ENCODE measurements around the gene ZNF354C.

Gene ZNF354C

DNA sequence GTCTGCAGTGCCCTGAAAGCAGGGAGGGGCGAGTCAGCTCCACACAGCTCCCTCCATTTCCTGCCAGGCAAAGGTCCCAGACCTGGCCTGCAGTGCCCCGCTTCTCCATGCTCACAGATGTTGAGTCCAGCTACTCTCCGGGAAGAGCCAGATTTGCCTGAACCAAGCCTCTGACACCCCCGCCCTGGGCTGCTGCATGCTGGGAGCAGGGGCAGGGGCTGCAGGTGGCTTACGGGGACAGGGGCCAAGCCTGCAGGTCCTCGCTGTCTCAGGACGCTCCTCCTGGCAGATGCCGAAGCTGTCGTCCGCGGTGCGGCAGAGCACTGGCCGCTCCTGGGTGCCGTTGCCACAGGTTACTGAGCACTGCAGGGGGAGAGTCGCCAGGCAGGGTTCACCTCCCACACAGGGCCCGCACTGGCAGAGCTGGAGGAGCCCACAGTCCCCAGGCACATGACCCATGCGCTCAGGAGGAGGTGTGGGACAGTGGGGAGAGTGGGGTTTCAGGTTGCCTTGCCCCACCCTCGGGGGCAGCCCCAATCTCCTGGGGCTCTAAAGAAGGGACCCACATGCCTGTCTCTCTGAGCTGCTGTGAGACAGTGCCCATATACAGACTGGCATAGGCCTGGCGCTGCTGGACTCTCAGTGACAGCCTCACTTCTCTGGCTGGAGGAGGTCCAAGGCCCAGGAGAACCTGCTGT lies 62.4 kb downstream of the ZNF354C start:
- TF ChIP-seq, protein P1, sequence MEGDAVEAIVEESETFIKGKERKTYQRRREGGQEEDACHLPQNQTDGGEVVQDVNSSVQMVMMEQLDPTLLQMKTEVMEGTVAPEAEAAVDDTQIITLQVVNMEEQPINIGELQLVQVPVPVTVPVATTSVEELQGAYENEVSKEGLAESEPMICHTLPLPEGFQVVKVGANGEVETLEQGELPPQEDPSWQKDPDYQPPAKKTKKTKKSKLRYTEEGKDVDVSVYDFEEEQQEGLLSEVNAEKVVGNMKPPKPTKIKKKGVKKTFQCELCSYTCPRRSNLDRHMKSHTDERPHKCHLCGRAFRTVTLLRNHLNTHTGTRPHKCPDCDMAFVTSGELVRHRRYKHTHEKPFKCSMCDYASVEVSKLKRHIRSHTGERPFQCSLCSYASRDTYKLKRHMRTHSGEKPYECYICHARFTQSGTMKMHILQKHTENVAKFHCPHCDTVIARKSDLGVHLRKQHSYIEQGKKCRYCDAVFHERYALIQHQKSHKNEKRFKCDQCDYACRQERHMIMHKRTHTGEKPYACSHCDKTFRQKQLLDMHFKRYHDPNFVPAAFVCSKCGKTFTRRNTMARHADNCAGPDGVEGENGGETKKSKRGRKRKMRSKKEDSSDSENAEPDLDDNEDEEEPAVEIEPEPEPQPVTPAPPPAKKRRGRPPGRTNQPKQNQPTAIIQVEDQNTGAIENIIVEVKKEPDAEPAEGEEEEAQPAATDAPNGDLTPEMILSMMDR (IDR thresholded peaks at IDR 0.05), result no peak

DNA sequence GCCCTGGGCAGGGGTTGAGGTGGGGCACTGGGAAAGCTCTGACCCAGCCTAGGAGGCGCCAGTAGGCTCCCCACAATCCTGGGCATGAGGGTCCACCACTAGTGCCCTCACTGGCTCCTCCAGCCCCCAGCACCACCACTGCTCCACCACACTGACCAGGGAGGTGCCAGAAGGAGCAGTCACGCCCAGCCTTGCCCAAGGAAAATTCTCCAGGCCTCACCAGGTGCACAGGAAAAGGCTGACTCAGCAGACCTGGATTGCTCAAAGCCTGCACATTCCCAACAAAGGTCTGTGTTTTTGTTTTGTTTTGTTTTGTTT lies 62.9 kb downstream of the ZNF354C start:
- TF ChIP-seq, protein P1 (IDR thresholded peaks at IDR 0.05), result no peak

DNA sequence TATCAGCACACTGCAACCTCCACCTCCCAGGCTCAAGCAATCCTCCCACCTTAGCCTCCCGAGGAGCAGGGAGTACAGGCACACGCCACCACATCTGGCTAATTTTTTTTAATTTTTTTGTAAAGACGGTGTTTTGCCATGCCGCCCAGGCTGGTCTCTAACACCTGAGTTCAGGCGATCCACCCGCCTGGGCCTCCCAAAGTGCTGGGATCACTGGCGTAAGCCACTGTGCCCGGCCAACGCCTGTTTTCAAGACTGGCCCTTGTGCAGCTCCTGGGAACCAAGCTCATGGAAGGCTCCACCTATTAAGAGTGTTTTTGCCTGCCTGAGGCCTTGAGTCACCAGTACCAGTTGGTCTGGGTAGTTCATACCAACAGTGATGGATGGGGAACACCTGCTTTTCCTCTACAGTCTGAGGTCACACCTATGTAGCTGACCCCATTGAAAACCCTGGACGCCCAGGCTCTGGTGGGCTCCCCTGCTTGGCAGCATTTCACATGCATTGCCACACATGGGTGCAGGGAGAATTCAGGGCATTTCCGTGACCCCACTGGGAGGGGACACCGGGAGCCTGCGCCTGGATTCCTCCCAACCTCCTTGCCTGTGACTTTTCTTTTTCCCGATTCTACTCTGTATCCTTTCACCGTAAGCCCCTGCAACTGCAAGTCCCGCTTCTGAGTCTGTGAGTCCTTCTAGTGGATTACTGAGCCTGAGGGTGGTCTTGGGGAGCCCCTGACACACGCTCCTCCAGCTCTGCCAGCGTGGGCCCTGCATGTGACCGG lies 63.5 kb downstream of the ZNF354C start:
- TF ChIP-seq, protein P1 (IDR thresholded peaks at IDR 0.05), result no peak

DNA sequence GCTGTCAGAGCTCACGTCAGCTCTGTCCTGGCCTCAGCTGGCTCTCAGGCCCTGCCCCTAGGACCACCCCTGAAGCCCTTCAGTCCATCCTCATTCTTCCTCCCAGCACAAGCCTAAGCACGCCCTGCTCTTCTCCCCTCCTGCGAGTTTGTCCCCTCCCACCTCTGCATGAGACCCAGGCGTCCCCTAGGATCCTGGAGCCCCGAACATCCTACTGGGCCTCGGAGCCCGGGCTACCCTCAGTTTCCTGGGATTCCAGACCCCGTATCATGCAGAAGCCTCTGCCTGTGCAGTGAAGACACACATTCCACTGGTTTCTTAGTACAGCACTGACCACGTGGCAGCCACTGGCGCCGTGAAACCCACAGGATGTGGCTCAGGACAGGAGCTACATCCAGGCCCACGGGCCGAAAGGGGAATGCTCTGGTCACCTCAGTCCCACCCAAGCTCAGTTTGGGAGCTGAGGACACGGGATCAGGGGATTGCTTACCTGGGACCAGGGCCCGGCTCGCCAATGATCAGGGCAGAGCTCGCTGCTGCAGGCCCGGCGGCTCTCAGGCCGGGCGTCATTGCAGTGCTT lies 64.2 kb downstream of the ZNF354C start:
- TF ChIP-seq, protein P1 (IDR thresholded peaks at IDR 0.05), result no peak

DNA sequence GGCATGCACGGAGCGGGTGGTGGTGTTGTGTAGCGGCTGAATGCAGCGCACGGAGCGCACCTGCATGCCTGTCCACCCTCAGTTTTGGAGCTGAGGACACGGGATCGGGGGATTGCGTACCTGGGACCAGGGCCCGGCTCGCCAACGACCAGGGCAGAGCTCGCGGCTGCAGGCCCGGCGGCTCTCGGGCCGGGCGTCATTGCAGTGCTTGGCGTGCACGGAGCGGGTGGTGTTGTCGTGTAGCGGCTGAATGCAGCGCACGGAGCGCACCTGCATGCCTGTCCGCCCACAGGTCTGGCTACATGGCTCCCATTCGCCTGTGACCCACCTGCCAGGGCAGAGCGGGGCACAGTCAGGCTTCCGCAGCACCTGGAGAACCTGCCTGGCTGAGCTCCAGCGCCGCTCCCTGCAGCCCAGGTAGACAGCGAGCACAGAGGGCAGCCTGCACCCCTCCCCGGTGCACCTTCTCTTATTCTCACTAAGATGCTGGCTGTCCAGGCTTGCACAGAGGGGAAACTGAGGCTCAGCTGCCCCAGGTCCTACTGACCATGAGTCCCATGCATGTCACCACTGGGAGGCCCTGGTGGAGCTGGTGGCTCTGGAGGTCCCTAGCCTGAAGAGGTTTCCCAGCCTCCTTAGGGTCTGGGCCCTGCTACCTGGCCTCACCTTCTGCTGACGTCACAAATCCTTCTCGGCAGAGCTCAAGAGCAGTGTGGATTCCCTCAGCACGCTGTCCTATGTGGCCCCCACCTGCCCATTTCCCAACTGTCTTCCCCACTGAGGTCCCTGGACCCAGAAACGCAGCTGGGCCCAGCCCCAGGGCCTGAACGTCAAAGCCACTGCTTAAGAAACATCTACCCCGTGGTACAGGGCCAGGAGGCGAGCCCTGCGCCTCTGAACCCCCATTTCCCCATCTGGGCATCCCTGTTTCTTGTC lies 64.9 kb downstream of the ZNF354C start:
- TF ChIP-seq, protein P1 (IDR thresholded peaks at IDR 0.05), result no peak

DNA sequence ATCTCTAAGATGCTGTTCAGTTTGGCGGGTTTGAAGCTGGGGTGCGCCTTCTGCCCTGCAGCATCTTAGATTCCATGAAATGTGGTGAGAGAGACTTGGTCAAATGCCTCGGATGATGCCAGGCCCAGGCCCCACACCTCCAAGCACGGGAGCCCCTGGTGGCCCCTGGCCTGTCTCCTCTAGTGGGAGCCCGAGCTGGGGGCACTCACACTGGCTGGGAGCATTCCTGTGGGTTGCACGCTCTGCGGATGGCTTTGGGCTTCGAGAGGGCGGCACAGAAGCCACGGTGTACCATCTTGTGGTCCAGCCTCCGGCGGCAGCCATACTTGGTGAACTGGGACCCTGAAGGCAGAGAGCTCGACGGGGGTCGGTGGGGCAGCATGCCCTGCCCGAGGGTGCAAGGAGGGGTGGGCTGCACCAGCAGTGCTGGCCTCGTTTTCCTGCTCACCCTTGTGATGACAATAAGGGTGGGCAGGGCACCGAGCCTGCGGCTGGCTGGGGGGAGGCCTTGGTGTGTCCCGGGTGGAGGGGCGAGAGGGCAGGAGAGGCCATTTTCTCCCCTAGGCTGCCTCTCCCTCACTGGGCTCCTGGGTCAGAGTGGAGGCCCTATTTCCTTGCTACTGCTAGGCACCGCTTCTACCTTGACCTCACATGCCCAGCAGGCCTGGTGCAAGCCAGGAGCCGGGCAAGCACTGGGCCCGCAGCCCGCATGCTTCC lies 65.8 kb downstream of the ZNF354C start:
- TF ChIP-seq, protein P1 (IDR thresholded peaks at IDR 0.05), result no peak
